K562 (cell line): ENCODE data around the gene HOXB7. TPM values are rescaled to one million over a fixed set of nuclear protein-coding genes. Genes with fewer than 3 reads are reported as not detected.

Source experiments
- RERE ChIP-seq: sonication (generic); formaldehyde crosslinking; IDR thresholded peaks from 2 replicates; pipeline ENCODE4 v1.8.0; 2023; ENCODE audit warnings: missing genetic modification reagents, mild to moderate bottlenecking, borderline replicate concordance
- TRIM25 ChIP-seq: fragments of 450-650 bp; IDR thresholded peaks from 2 replicates; pipeline ENCODE4 v1.7.0; 2016; ENCODE audit warnings: borderline replicate concordance
- polyA plus RNA-seq, 8 experiments: library from polyadenylated mRNA; depleted of rRNA in 4 of 8; stranded (reverse) in 5 of 8; unstranded in 3 of 8; fragments of >200 nt; fragmentation: Nextera tagmentation in 2 of 8; fragmentation: Illumina TruSeq in 1 of 8; extraction: Ambion mirVana in 2 of 8; extraction: Trizol in 1 of 8; gene quantifications; 2 replicates each; pipeline versions ENCODE4 v1.2.1 to v1.2.3, GENCODE V29; 2011 to 2014; ENCODE audit warnings: inconsistent platforms in 1 of 8, missing spikeins in 1 of 8
- total RNA-seq, 7 experiments: library from RNA; depleted of rRNA in 6 of 7; stranded (reverse); fragments of >200 nt in 6 of 7; fragmentation: Illumina TruSeq in 2 of 7; extraction: Trizol in 2 of 7; gene quantifications; 2 replicates each; pipeline versions ENCODE4 v1.2.1 to v1.2.3, GENCODE V29; 2011 to 2021; ENCODE audit warnings: low replicate concordance in 1 of 7

HOXB7 gene
- total and polyA plus RNA-seq, 9 of the 15 experiments (the other 6 are each of a cell fraction or from before 2014, with no cell fraction given), result 5.5 to 16.7 (median 8.3) TPM

DNA sequence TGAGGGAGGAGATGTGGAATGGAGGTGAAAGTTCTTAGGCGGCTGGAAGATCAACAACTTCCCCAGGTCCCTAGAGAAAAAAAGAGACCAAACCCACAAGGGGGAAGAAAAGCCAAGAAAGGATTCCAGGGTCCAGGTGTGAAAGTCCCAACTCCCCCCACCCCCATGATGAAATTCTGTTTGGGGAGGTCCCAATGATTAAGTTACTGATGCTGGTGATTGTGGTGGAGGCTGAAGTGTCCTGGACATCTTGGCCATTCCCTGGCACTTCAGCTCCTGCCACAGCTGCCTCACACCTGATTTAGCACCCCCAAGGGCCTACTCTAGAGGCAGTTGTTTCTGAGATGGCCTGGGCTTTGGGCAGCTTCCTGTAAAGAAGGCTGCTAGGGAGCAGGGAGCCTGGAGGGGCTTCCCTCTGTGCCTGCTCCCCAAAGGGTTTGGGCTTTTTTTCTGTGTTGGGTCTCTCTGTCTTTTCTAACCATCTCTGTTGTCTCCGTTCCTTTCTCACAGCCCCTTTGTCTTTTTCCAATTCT, 45.7 kb downstream of the HOXB7 start (continued):
- no peak for TF ChIP-seq TRIM25
- TF ChIP-seq RERE, result no peak
